ENCODE results near the gene RNF113A. TPM values are rescaled to one million over a fixed set of nuclear protein-coding genes. Genes with fewer than 3 reads are reported as not detected.

The RNF113A gene
- 15.7 and 15.8 TPM in 2 replicates for polyA plus RNA-seq (2011; rRNA removed)
- 4.5 and 6.0 TPM in 2 replicates for polyA minus RNA-seq (2011; rRNA and poly(A)+ RNA removed)

GRCh38 chrX:119871599-119872395 is at the start of gene RNF113A, which contains the start of gene NDUFA1:
TSS of gene RNF113A (minus strand) at chrX:119871733. CDS start at chrX:119871613, 120 bp downstream.
TSS of gene NDUFA1 (plus strand) at chrX:119871832. CDS start at chrX:119871912, 80 bp downstream.
- DNase-seq (ENCODE audit: low read depth): peak; percentile 37
- H3K4me3 ChIP-seq (ENCODE audit: low read depth, low read length): peak within 1 kb of the TSS; percentile 59
- TF ChIP-seq, protein P1, sequence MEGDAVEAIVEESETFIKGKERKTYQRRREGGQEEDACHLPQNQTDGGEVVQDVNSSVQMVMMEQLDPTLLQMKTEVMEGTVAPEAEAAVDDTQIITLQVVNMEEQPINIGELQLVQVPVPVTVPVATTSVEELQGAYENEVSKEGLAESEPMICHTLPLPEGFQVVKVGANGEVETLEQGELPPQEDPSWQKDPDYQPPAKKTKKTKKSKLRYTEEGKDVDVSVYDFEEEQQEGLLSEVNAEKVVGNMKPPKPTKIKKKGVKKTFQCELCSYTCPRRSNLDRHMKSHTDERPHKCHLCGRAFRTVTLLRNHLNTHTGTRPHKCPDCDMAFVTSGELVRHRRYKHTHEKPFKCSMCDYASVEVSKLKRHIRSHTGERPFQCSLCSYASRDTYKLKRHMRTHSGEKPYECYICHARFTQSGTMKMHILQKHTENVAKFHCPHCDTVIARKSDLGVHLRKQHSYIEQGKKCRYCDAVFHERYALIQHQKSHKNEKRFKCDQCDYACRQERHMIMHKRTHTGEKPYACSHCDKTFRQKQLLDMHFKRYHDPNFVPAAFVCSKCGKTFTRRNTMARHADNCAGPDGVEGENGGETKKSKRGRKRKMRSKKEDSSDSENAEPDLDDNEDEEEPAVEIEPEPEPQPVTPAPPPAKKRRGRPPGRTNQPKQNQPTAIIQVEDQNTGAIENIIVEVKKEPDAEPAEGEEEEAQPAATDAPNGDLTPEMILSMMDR (IDR thresholded peaks at IDR 0.05; ENCODE audit: insufficient read depth, low read depth, low read length): no peak
- POLR2A ChIA-PET: no interaction called here
- no peaks in the 10 kb centered on the region for H3K36me3 ChIP-seq (ENCODE audit: control insufficient read depth, insufficient read depth, low read length)
- CTCF ChIA-PET: no interaction called here
- no peaks in the 10 kb centered on the region for H3K27me3 ChIP-seq (ENCODE audit: control insufficient read depth, insufficient read depth, low read length)

GRCh38 chrX:119919835-119920585 is 48.5 kb upstream of the RNF113A start:
- Histone ChIP-seq H3K36me3 (ENCODE audit: control insufficient read depth, insufficient read depth, low read length) (no peaks in the 10 kb centered on the region), H3K4me3 (ENCODE audit: low read depth, low read length) (no peak overlapping the region), H3K27me3 (ENCODE audit: control insufficient read depth, insufficient read depth, low read length) (no peaks in the 10 kb centered on the region)
- no peak for DNase-seq (ENCODE audit: low read depth)
- TF ChIP-seq, protein P1 (IDR thresholded peaks at IDR 0.05; ENCODE audit: insufficient read depth, low read depth, low read length): no peak
- POLR2A ChIA-PET: no interaction called here
- CTCF ChIA-PET: no interaction called here

DNA sequence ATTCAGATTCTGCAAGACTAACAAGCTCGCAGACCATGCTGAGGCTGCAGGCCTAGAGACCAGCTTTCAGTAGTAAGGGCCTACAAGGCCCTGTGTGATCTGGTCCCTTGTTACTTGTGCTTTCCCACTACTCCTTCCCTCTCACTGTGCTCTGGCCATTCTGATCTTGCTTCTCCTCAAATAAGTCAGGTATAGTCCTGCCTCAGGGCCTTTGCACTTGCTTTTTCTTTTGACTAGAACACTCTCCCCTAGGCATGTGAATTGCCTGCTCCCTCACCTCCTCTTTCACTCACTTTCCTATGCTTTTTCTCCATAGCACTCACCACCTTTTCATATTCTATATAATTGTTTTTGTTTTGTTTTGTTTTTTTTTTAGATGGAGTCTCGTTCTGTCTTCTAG is 46.3 kb upstream of the RNF113A start:
- POLR2A ChIA-PET: no interaction called here
- no peak for DNase-seq (ENCODE audit: low read depth)

GRCh38 chrX:119916310-119916709 is 44.8 kb upstream of the RNF113A start:
- no peaks in the 10 kb centered on the region for H3K36me3 ChIP-seq (ENCODE audit: control insufficient read depth, insufficient read depth, low read length)
- ChIA-PET POLR2A (no interaction called here), CTCF (no interaction called here)

More for the DNA sequence above, 46.3 kb upstream of the RNF113A start:
- Histone ChIP-seq H3K36me3 (ENCODE audit: control insufficient read depth, insufficient read depth, low read length) (no peaks in the 10 kb centered on the region), H3K4me3 (ENCODE audit: low read depth, low read length) (no peak overlapping the region), H3K27me3 (ENCODE audit: control insufficient read depth, insufficient read depth, low read length) (no peaks in the 10 kb centered on the region)
- TF ChIP-seq, protein P1 (IDR thresholded peaks at IDR 0.05; ENCODE audit: insufficient read depth, low read depth, low read length): no peak
- CTCF ChIA-PET: no interaction called here

More at GRCh38 chrX:119916310-119916709, 44.8 kb upstream of the RNF113A start:
- TF ChIP-seq, protein P1 (IDR thresholded peaks at IDR 0.05; ENCODE audit: insufficient read depth, low read depth, low read length): no peak
- Histone ChIP-seq H3K4me3 (ENCODE audit: low read depth, low read length) (no peak overlapping the region), H3K27me3 (ENCODE audit: control insufficient read depth, insufficient read depth, low read length) (no peaks in the 10 kb centered on the region)
- no peak for DNase-seq (ENCODE audit: low read depth)

Measured in BJ (cell line).